Adrenal gland (tissue), 5 donors: Measurements from ENCODE around the gene MRPL34.
"Not testable (repeated sequence)": the region's sequence is repeated elsewhere in the genome, so short reads cannot be mapped to it uniquely, and the experiment has no call there.

ENCODE experiments used
- POLR2A ChIP-seq, 2 donors: fragments of 450-650 bp; IDR thresholded peaks; one replicate each; pipeline ENCODE4 v1.6.1; 2017; ENCODE audit warnings: antibody characterized with exemption in 2 of 2, mild to moderate bottlenecking in 2 of 2, moderate library complexity in 1 of 2
- TF ChIP-seq, protein P1 (sequence below), 6 experiments: fragments of 450-650 bp in 4 of 6; fragments of 200-600 bp in 2 of 6; sonication (generic) in 1 of 6; IDR thresholded peaks; 1 replicate in 5 of 6; 2 replicates in 1 of 6; pipeline versions ENCODE4 v1.5.1 to v1.8.0; 2016 to 2021; ENCODE audit warnings: antibody characterized with exemption in 6 of 6, mild to moderate bottlenecking in 2 of 6, moderate library complexity in 1 of 6
- donor health status: DM: no; HTN: no; CAD: no.

DNA sequence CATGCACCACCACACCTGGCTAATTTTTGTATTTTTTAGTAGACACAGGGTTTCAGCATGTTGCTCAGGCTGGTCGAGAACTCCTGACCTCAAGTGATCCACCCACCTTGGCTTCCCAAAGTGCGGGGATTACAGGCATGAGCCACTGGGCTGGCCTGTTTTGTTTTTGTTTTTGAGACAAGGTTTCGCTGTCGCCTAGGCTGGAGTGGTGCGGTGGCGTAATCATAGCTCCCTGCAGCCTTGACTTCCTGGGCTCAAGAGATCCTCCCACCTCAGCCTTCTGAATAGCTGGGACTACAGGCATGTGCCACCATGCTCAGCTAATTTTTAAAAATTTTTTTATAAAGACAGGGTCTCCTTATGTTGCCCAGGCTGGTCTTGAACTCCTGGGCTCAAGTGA is 10.1 kb upstream of the MRPL34 start:
- TF ChIP-seq POLR2A (IDR thresholded peaks at IDR 0.05), result not testable (repeated sequence)
- TF ChIP-seq, protein P1, sequence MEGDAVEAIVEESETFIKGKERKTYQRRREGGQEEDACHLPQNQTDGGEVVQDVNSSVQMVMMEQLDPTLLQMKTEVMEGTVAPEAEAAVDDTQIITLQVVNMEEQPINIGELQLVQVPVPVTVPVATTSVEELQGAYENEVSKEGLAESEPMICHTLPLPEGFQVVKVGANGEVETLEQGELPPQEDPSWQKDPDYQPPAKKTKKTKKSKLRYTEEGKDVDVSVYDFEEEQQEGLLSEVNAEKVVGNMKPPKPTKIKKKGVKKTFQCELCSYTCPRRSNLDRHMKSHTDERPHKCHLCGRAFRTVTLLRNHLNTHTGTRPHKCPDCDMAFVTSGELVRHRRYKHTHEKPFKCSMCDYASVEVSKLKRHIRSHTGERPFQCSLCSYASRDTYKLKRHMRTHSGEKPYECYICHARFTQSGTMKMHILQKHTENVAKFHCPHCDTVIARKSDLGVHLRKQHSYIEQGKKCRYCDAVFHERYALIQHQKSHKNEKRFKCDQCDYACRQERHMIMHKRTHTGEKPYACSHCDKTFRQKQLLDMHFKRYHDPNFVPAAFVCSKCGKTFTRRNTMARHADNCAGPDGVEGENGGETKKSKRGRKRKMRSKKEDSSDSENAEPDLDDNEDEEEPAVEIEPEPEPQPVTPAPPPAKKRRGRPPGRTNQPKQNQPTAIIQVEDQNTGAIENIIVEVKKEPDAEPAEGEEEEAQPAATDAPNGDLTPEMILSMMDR (IDR thresholded peaks at IDR 0.05), result not testable (repeated sequence)
